ENCODE data around the gene PRDM4.

DNA sequence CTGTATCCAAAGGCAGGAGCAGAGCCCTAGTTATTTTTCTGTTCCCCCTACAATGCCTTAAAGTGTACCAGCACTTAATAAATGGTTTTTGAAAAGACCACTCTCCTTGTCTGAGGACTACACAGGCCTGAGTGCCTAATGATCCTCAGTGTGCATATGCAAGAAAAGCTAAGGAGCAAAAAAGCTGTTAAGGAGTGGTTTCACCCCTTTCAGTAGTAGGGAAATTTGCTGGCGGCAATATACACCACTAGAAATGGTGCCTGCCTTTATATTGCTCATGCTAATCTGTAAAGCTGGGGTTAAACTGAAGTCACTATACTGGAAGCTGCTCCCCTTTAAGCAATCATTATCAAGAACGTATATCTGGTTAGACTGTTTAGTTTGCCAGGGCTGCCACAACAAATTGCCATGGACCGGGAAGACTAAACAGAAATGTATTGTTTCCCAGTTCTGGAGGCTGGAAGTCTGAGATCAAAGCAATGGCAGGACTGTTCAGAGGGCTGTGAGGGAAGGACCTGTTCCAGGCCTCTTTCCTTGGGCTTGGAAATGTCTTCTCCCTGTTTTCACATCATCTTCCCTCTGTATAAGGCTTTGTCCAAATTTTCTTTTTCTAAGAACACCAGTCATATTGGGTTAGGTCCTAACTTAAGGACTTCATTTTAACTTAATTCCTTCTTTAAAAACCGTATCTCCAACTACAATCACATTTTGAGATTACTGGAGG is 30.2 kb downstream of the PRDM4 start:
- TF ChIP-seq, protein P1, sequence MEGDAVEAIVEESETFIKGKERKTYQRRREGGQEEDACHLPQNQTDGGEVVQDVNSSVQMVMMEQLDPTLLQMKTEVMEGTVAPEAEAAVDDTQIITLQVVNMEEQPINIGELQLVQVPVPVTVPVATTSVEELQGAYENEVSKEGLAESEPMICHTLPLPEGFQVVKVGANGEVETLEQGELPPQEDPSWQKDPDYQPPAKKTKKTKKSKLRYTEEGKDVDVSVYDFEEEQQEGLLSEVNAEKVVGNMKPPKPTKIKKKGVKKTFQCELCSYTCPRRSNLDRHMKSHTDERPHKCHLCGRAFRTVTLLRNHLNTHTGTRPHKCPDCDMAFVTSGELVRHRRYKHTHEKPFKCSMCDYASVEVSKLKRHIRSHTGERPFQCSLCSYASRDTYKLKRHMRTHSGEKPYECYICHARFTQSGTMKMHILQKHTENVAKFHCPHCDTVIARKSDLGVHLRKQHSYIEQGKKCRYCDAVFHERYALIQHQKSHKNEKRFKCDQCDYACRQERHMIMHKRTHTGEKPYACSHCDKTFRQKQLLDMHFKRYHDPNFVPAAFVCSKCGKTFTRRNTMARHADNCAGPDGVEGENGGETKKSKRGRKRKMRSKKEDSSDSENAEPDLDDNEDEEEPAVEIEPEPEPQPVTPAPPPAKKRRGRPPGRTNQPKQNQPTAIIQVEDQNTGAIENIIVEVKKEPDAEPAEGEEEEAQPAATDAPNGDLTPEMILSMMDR (IDR thresholded peaks at IDR 0.05 in 2 of 3, conservative IDR thresholded peaks at IDR 0.05 in 1 of 3; ENCODE audit: borderline replicate concordance in 1 of 3, insufficient read depth in 1 of 3, low read depth in 2 of 3, low read length in 2 of 3) = no peak
- no peak for TF ChIP-seq ZNF274 (IDR thresholded peaks at IDR 0.05; ENCODE audit: low read depth, low read length)
- no peak for TF ChIP-seq JUND (IDR thresholded peaks at IDR 0.05)
- no peak for TF ChIP-seq CEBPB (IDR thresholded peaks at IDR 0.05; ENCODE audit: low read depth)
- TF ChIP-seq POLR2A (IDR thresholded peaks at IDR 0.05; ENCODE audit: borderline replicate concordance, extremely low read depth, insufficient read depth, insufficient read length) = no peak
- no peak for TF ChIP-seq RAD21 (IDR thresholded peaks at IDR 0.05; ENCODE audit: low read depth)
- TF ChIP-seq EZH2 (IDR thresholded peaks at IDR 0.05) = no peak
- TF ChIP-seq TCF7L2 (IDR thresholded peaks at IDR 0.05; ENCODE audit: borderline replicate concordance, extremely low read depth, insufficient read depth, insufficient read length) = no peak
- no peak for TF ChIP-seq ZFX (IDR thresholded peaks at IDR 0.05)
- TF ChIP-seq POLR2AphosphoS5 (IDR thresholded peaks at IDR 0.05; ENCODE audit: low read depth, low read length) = no peak
- no peak for TF ChIP-seq FOSL1 (IDR thresholded peaks at IDR 0.05; ENCODE audit: low read depth)
- TF ChIP-seq, protein P2, sequence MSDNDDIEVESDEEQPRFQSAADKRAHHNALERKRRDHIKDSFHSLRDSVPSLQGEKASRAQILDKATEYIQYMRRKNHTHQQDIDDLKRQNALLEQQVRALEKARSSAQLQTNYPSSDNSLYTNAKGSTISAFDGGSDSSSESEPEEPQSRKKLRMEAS (IDR thresholded peaks at IDR 0.05) = no peak
- no peak for TF ChIP-seq EZH2phosphoT487 (IDR thresholded peaks at IDR 0.05; ENCODE audit: borderline replicate concordance)
- no peak for TF ChIP-seq EGR1 (IDR thresholded peaks at IDR 0.05; ENCODE audit: low read depth)
